SU-DHL-6 (cell line): ENCODE measurements around the gene CCDC27.

Experiments used
- H2AFZ ChIP-seq: fragments of 200-600 bp; sonication (generic); 2 replicates; pipeline ENCODE4 v1.6.1; 2014; ENCODE audit warnings: low read depth, mild to moderate bottlenecking, moderate library complexity, mixed read lengths, antibody characterized with exemption, low read length; ENCODE audit not compliant: severe bottlenecking
- H3F3A ChIP-seq: fragments of 200-600 bp; shearing (Covaris generic); 2 replicates; pipeline ENCODE4 v1.6.0; 2016; ENCODE audit warnings: antibody characterized with exemption, mild to moderate bottlenecking; ENCODE audit not compliant: insufficient read depth
- H3K27ac ChIP-seq: fragments of 200-600 bp; sonication (generic); 2 replicates; pipeline ENCODE4 v1.5.1; 2016; ENCODE audit warnings: low read depth, mild to moderate bottlenecking, low read length, moderate library complexity, mixed read lengths
- H3K27me3 ChIP-seq: fragments of 200-600 bp; sonication (generic), shearing (Covaris generic); 2 replicates; pipeline ENCODE4 v1.6.0; 2014; ENCODE audit warnings: mild to moderate bottlenecking, low read length
- H3K36me3 ChIP-seq: fragments of 200-600 bp; sonication (generic); 2 replicates; pipeline ENCODE4 v1.6.1; 2014; ENCODE audit warnings: mild to moderate bottlenecking, low read length, mixed read lengths
- H3K4me2 ChIP-seq: fragments of 300-600, 200-600 bp; shearing (Covaris generic), sonication (generic); 2 replicates; pipeline ENCODE4 v1.6.0; 2014; ENCODE audit warnings: low read length, low read depth, mild to moderate bottlenecking; ENCODE audit not compliant: poor library complexity, severe bottlenecking
- H3K4me3 ChIP-seq: fragments of 200-600 bp; sonication (generic); 2 replicates; pipeline ENCODE4 v1.5.1; 2014; ENCODE audit warnings: antibody characterized with exemption, low read length, mild to moderate bottlenecking, mixed read lengths; ENCODE audit not compliant: insufficient read depth, poor library complexity, severe bottlenecking
- H3K79me2 ChIP-seq: fragments of 200-600 bp; sonication (generic); 2 replicates; pipeline ENCODE4 v1.6.1; 2014; ENCODE audit warnings: mild to moderate bottlenecking, low read length, moderate library complexity; ENCODE audit not compliant: insufficient read depth
- H3K9ac ChIP-seq: fragments of 200-600 bp; sonication (generic); 2 replicates; pipeline ENCODE4 v1.7.0; 2014; ENCODE audit warnings: mild to moderate bottlenecking, low read length
- H3K9me2 ChIP-seq: fragments of 200-600 bp; sonication (generic); replicated peaks from 2 replicates; pipeline ENCODE4 v1.6.1; 2014; ENCODE audit warnings: low read length; ENCODE audit not compliant: insufficient read depth
- H3K9me3 ChIP-seq: fragments of 200-600 bp; sonication (generic); 2 replicates; pipeline ENCODE4 v1.6.1; 2014; ENCODE audit warnings: low read length, mixed read lengths; ENCODE audit not compliant: insufficient read depth
- H4K20me1 ChIP-seq: fragments of 200-600 bp; sonication (generic); 2 replicates; pipeline ENCODE4 v1.6.1; 2014; ENCODE audit warnings: low read depth, mild to moderate bottlenecking, antibody characterized with exemption, low read length, moderate library complexity, mixed read lengths
- CTCF ChIP-seq: fragments of 200-600 bp; sonication (generic); IDR thresholded peaks from one replicate; pipeline ENCODE4 v1.5.1; 2017; ENCODE audit warnings: antibody characterized with exemption, mild to moderate bottlenecking, low read length, moderate library complexity; ENCODE audit not compliant: insufficient read depth, poor library complexity, severe bottlenecking
- EZH2phosphoT487 ChIP-seq: fragments of 200-600 bp; sonication (generic), shearing (Covaris generic); conservative IDR thresholded peaks from 2 replicates; pipeline ENCODE4 v1.6.1; 2018; ENCODE audit warnings: mild to moderate bottlenecking, antibody characterized with exemption, low read length, moderate library complexity, mixed read lengths

CCDC27 gene

GRCh38 chr1:3761296-3762010, 9.2 kb downstream of the CCDC27 start:
- Histone ChIP-seq H3F3A (no peaks in the 10 kb centered on the region), H3K27me3 (no peaks in the 10 kb centered on the region), H2AFZ (no peak overlapping the region), H4K20me1 (no peaks in the 10 kb centered on the region), H3K9ac (no peak overlapping the region), H3K4me2 (no peak overlapping the region), H3K27ac (no peak overlapping the region), H3K9me2 (no peaks in the 10 kb centered on the region), H3K9me3 (no peaks in the 10 kb centered on the region), H3K4me3 (no peak overlapping the region), H3K79me2 (no peaks in the 10 kb centered on the region), H3K36me3 (no peaks in the 10 kb centered on the region)
- TF ChIP-seq CTCF (no peak), EZH2phosphoT487 (no peak)

- TF ChIP-seq CTCF (no peak), EZH2phosphoT487 (no peak)
- no peaks in the 10 kb centered on the region for H3K79me2 ChIP-seq
- no peaks in the 10 kb centered on the region for H3K27me3 ChIP-seq
- no peaks in the 10 kb centered on the region for H3K9me3 ChIP-seq
- H3K36me3 ChIP-seq, result no peaks in the 10 kb centered on the region
- no peak overlapping the region for H3K4me3 ChIP-seq
- H2AFZ ChIP-seq, result no peak overlapping the region
- no peaks in the 10 kb centered on the region for H3F3A ChIP-seq
- no peaks in the 10 kb centered on the region for H3K9me2 ChIP-seq
- no peak overlapping the region for H3K27ac ChIP-seq
- no peak overlapping the region for H3K4me2 ChIP-seq
- no peak overlapping the region for H3K9ac ChIP-seq
- no peaks in the 10 kb centered on the region for H4K20me1 ChIP-seq
Observed at GRCh38 chr1:3762151-3762872, 10.1 kb downstream of the CCDC27 start.

GRCh38 chr1:3762873-3763228, 10.6 kb downstream of the CCDC27 start:
- H2AFZ ChIP-seq, result no peak overlapping the region
- no peaks in the 10 kb centered on the region for H3K27me3 ChIP-seq

More at GRCh38 chr1:3762873-3763228, 10.6 kb downstream of the CCDC27 start:
- no peaks in the 10 kb centered on the region for H3K36me3 ChIP-seq
- H3K9me2 ChIP-seq, result no peaks in the 10 kb centered on the region
- no peaks in the 10 kb centered on the region for H3F3A ChIP-seq
- no peaks in the 10 kb centered on the region for H4K20me1 ChIP-seq
- H3K27ac ChIP-seq, result no peak overlapping the region
- H3K79me2 ChIP-seq, result no peaks in the 10 kb centered on the region
- H3K9ac ChIP-seq, result no peak overlapping the region
- no peak overlapping the region for H3K4me3 ChIP-seq
- no peaks in the 10 kb centered on the region for H3K9me3 ChIP-seq
- no peak overlapping the region for H3K4me2 ChIP-seq
- TF ChIP-seq EZH2phosphoT487 (no peak), CTCF (no peak)
